ENCODE data around the gene SLC9A4.
A peak's percentile ranks its signal among the peaks of the same experiment; 100 is the strongest.

The SLC9A4 gene

GRCh38 chr2:102473020-102473419 lies at the start of gene SLC9A4:
Gene SLC9A4, plus strand, starts transcription at chr2:102473226. Its CDS starts 534 bp downstream, at chr2:102473760.
- peak; percentile 18 for DNase-seq (ENCODE audit: low read depth)

GRCh38 chr2:102423368-102423767 lies 49.7 kb upstream of the SLC9A4 start:
- DNase-seq (ENCODE audit: low read depth), result no peak

DNA sequence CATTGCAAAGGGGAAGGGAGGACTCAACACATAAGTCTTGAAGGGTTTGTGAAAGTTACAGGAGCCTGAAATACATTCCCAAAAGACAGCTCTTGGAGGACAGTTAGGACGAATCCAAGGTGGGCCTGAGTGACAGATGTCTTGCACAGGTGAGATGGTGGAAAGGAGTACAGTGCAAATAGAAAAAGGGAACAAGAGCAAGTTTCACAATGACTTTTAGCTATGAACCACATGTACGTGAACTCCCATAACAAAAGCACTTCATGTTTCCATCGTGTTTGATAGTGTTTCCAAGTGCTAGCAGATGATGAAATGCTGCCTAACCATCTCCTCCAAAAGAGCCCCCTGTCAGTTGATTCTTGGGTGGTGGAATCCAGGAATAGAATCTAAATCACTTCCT lies 48.3 kb upstream of the SLC9A4 start:
- DNase-seq (ENCODE audit: low read depth), result no peak

DNA sequence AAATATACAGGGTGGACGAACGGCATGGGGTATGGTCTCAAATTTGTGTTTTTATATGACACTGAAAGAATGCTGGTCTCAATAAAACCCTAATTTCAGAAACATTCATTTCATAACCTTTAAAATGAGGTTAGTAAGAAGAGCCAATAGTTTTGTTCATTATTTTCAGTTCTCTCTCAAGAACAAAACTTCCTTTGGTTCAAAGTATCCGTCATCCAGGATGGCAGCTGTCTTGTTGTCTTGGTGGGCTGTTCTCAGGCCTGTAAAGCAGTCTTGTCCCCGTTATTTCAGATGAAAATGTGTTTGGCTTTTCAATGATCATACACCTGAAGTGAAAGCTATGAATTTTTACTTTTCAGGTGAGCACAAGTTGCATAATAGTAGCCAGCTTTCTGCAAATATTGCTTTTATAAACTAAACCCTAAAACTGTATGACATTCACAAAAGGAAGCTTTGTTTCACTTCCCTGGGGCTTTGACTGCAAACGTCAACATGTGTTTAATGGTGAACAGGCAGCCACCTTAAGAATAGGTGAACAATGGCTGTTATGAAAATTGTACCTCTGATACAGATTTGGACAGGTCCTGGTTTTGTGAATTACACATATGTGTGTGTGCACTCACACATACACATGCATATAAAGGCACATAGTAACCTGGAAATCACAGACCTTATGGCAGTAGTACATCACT lies 47.4 kb upstream of the SLC9A4 start:
- DNase-seq (ENCODE audit: low read depth), result no peak

DNA sequence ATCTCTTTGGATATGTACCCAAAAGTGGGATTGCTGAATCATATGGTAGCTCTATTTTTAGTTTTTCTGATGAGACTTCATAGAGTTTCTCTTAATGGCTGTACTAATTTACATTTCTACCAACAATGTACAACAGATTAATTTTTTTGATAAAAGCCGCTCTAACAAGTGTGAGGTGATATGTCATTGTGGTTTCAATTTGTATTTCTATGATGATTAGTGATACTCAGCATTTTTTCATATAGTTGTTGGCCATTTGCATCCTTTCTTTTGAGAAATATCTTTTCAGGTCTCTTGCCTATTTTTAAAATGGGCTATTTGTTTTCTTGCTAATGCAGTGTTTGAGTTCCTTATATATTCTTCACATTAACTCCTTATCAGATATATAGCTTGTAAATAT lies 45.8 kb upstream of the SLC9A4 start:
- no peak for DNase-seq (ENCODE audit: low read depth)

DNA sequence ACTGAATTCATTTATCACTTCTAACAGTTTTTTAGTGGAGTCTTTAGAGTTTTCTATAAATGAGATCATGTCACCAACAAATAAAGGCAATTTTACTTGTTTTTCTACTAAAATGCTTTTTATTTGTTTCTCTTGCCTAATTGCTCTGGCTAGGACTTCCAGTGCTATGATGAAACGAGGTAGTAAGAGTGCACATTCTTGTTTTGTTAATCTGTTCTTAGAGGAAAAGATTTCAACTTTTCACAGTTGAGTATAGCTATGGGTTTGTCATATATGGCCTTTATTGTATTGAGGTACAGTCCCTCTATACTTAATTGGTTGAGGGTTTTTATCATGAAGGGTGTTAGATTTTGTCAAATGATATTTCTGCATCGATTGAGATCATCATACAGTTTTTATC lies 44.5 kb upstream of the SLC9A4 start:
- DNase-seq (ENCODE audit: low read depth), result no peak

DNA sequence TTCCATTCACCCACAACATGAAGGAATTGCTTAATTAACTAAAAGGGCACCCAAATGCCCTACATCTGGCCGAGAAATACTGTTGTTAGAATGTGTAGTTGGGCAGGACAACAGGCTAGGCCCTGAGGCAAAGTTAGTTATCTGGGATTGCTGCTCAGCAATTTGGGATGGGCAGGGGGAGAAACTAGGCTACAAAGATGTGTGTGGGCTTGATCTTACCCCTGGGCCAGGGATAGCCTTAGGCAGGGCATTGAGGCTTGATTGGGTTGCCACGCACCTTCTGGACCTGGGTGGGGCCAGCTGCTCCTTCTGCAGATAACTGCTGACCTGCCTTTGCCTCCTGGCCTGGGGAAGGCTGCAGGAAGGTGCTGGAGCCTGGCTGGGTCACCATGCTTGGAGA lies 40.6 kb upstream of the SLC9A4 start:
- no peak for DNase-seq (ENCODE audit: low read depth)

DNA sequence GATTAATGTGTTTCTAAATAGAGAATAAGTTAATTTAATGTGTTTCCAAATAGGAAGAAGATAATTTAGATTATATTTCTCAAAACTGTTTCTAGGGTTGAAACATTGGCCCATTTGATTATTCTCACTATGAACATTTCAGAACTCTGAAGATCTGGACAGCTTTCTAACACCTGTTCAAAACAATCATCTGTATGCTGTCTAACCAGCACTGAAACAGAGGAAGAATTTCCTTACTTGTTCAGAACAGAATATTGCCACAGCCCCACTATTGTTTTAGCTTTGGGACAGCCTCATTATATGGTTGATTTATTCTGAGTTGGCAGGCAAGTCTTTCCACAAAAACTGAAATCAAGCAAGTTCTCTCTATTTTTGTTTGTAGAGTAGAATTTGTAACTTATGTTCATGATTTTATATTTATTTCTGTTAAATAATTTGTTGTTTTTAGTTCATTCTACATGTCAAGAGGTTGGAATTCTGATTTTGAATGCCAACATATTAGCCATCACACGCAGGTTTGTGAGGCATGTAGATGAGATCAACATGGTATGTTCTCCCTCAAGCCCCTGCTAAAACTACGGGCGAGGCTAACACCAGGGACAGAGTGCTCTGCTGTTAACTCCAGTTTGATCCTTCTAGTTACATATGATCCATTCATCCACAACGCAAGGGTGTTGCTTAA lies 38.9 kb upstream of the SLC9A4 start:
- no peak for DNase-seq (ENCODE audit: low read depth)

DNA sequence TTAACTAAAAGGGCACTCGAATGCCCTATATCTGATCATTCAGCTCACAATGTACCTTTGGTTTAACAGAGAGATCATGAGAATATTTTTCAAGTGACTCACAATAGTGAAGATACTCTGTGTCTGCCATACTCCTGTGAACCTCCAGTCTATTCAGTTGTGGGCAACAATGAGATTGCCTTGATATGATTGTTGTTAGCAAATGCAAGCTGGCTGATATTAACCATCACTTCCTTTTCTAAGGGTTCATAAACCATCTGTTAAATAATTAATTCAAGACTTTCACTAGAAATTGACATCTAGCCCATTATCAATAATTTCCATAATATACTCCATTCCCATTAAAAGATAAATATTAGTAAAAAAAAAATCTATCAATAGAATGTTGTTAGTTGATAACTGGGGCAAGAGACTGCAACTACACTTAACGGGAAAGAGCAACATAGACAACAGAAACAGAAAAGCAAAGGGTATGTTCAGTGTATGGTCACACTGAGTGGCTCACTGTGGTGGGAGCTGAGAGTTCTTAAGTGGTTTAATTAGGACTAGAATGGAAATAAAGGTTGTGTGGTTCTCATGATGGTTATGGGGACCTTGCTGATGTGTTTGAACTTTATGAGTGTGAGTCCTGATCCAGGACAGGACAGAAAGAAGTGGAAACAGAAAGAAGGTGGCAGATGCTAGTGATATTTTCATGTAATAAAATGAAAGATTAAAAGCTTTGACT lies 38.2 kb upstream of the SLC9A4 start:
- no peak for DNase-seq (ENCODE audit: low read depth)

DNA sequence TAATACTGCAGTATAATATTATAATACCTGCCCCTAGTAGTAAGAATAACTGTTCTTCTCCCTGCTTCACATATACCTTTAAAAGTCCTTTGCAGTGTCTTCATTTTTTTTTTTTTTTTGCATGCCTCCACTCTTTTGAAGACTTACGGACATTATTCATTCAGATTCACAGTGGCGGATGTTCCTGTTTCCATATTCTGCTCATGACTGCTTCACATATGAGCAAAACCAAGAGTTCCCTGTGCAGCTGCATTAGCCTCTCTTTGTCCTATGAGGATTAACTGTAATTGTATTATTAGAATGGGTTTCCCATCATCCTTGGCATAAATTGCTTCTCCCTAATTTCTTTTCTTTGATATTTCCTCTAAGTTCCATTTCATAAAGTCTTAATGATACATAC lies 37.3 kb upstream of the SLC9A4 start:
- DNase-seq (ENCODE audit: low read depth), result no peak

DNA sequence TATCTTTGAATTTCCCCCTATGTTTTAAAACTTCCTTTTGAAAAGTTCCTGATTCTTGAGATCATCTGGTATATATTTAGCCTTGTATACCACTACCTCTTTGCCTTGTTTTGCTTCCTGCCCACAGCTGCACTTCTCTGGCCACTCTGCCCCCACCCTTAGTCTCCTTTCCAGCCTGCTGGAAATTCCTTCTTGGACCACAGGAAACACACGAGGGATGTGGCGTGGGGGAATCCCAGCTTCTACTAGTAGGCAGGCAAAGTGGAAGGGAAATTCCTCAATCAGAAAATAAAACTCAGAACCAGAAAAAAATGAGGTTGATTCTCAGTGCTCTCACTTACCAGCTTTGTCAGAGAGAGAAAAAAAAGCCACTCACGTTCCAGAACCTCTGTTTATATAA lies 36.7 kb upstream of the SLC9A4 start:
- no peak for DNase-seq (ENCODE audit: low read depth)

GRCh38 chr2:102437122-102437521 lies 35.9 kb upstream of the SLC9A4 start:
- DNase-seq (ENCODE audit: low read depth), result no peak

DNA sequence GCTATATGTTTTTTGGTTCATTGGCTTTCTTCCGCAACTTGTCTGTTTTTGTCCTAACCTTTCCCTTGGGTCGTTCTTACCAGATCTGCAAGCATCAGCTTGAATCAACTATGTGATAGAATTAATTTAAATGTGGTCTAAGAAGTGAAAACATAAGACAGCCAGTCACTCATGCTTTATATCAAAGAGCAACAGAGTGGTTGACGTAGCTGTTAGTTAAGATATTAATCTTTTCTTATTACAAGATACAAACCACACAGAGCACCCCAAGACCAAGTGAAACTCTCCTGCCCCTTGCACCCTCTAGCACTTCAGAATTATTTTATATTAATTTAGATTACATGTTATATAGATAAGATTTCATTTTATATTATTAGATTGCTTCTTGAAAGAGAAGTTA lies 34.9 kb upstream of the SLC9A4 start:
- DNase-seq (ENCODE audit: low read depth), result no peak

DNA sequence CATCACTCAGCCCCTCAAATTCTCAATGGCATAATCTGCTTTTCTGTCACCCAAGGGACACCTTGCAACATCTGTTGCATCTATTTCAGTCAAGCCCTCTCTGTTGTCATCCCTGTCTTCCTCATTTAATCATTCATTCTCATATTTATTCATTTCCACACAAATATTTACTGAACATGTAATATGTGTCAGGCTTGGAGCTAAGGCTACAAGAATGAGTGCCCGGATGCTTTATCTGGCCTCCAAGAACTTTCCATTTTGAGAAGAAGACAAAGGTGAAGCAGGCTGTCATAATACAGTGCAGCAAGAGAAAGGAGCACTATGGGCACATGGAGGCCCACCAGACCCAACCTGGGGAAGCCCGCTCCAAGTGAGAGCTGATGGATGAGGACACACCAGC lies 34.4 kb upstream of the SLC9A4 start:
- no peak for DNase-seq (ENCODE audit: low read depth)

DNA sequence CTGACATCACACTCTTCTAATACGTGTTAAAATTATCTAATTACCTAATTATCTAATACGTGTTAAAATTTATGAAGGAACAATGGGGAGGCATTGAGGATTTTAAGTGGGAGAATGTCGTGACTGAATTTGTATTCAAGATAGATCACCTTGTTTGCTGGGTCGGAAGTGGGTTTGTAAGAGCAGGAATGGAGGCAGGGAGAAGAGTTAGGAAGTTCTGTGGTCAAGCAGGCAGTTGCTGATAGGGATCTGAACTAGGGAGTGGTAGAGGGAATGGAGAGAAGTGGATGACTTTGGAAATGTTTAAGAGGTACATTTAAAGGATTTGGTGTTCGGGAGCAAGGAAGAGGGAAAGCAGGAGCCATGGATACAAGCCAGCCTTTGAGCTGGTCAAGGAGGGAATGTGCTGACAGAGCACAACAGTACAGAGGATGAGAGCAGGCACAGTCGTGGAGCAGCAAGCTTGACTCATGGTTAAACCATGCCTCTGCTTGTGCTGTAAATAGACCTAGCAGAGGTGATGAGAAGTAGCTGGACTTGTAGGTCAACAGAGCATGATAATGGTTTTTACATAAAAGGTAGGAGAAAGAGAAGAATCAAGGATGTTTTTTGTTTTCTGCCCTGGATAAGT lies 33.8 kb upstream of the SLC9A4 start:
- no peak for DNase-seq (ENCODE audit: low read depth)

DNA sequence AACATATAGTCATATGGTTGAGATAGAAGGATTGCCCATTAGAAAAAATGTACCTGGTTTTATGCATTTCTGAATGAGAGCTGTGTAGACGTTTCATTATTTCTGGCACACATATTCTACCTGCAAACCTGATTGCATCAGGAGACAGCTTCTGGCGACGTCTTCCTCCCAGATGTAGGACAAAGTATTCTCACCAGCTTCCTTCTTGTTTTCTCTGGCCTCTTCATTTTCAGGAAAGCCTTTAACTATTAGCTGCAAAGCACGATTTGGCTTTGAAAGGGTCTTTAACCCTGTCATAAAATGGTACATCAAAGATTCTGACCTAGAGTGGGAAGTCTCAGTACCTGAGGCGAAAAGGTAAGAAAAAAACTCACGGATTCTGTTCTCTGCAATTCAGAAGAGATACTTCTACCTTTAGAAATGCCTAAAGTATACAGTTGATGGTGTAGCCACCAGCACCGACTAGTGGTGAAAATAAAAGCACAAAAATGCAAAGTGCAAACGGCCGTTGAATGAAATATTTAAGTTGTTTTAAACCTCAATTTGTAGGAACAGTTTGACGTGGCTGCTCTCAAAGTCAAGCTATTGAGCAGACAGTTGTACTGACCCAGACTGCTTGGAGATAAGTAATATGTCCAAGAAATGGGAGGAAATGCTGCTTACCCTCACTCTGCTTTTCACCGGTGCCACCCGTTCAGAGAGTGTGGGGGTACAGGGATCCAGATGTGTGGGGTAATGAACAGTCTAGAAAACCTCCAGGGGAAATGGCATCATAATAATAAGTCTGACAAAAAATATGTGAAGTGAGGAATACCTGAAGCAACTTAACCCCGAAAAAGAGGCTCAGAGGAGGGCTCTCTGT lies 29.8 kb upstream of the SLC9A4 start:
- peak; percentile 6 for DNase-seq (ENCODE audit: low read depth)

- no peak for DNase-seq (ENCODE audit: low read depth)
Observed at GRCh38 chr2:102444233-102444632, 28.8 kb upstream of the SLC9A4 start.

GRCh38 chr2:102446936-102447335 lies 26.1 kb upstream of the SLC9A4 start:
- DNase-seq (ENCODE audit: low read depth), result no peak

GRCh38 chr2:102449370-102449974 lies 23.6 kb upstream of the SLC9A4 start:
- peak; percentile 44 for DNase-seq (ENCODE audit: low read depth)

DNA sequence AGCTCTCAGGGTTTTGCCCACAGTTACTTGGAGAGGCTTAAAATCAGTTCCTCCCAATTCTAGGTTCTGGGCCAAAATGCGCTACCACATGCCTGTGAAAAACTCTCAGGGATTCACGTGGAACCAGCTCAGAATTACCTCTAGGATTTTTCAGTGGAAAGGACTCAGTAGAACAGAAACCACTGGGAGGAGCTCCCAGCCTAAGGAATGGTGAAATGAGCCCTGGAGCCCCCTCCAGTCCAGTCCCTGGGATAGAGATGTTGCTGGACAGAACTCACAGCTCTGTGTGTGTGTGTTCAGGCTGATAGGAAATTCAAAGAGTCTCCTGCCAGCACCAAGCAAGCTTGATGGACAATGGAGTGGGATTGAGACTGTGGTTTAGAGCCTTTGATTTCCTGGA lies 21.1 kb upstream of the SLC9A4 start:
- no peak for DNase-seq (ENCODE audit: low read depth)

DNA sequence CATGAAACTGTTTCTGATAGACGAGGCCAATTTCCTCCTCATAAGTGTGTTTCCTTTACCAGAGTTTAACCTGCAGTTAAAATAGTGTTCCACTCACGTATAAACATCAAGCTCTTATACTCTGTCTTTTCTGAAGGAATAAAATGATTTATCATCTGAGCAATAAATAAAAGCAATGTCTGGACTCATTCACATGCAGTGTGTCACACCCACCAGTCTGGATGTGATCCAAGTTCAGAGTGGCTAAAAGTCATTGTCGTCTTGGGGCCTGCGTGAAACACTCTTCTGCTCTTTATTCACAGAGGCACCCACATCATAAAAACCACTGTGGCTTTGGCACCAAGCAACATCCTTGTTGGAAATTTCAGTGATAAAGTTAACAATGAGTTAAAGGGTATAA lies 19.5 kb upstream of the SLC9A4 start:
- no peak for DNase-seq (ENCODE audit: low read depth)
